Astrocyte of the spinal cord (primary cell): Measurements from ENCODE around the gene RAP1GDS1.

Experiments used
- DNase-seq: peaks from one replicate; pipeline ENCODE4 v3.0.0; 2011; ENCODE audit warnings: low read depth, low spot score
- H3K4me3 ChIP-seq: 2 replicates; pipeline ENCODE4 v1.5.1; 2011; ENCODE audit warnings: low read depth, mild to moderate bottlenecking, low read length, moderate library complexity
- CTCF ChIP-seq: IDR thresholded peaks from 2 replicates; pipeline ENCODE4 v1.5.1; 2012; ENCODE audit warnings: low read depth, mild to moderate bottlenecking, low read length, inconsistent platforms
- in situ Hi-C: cut with HindIII; loops from 2 replicates; pipeline ENCODE4 v1.10.0; 2017; ENCODE audit warnings: low sequenced_read_pairs

The RAP1GDS1 gene

GRCh38 chr4:98300706-98301105 lies 39.5 kb downstream of the RAP1GDS1 start:
- H3K4me3 ChIP-seq, result no peak overlapping the region
- TF ChIP-seq CTCF, result no peak
- in situ Hi-C loops, result no loop called here
- DNase-seq, result no peak

GRCh38 chr4:98305576-98305975 lies 44.4 kb downstream of the RAP1GDS1 start:
- DNase-seq, result no peak
- H3K4me3 ChIP-seq, result no peak overlapping the region
- TF ChIP-seq CTCF, result no peak
- in situ Hi-C loops, result no loop called here

GRCh38 chr4:98310867-98311266 lies 49.7 kb downstream of the RAP1GDS1 start:
- in situ Hi-C loops, result no loop called here
- no peak overlapping the region for H3K4me3 ChIP-seq
- TF ChIP-seq CTCF, result no peak
- no peak for DNase-seq

GRCh38 chr4:98311656-98312055 lies 50.5 kb downstream of the RAP1GDS1 start:
- H3K4me3 ChIP-seq, result no peak overlapping the region
- in situ Hi-C loops, result no loop called here
- no peak for TF ChIP-seq CTCF
- DNase-seq, result no peak

GRCh38 chr4:98314791-98315565 lies 53.8 kb downstream of the RAP1GDS1 start:
- TF ChIP-seq CTCF, result no peak
- in situ Hi-C loops, result no loop called here
- H3K4me3 ChIP-seq, result no peak overlapping the region
- peak; percentile 31 for DNase-seq

- no peak overlapping the region for H3K4me3 ChIP-seq
- DNase-seq, result no peak
- TF ChIP-seq CTCF, result no peak
- in situ Hi-C loops, result no loop called here
These were observed 57.3 kb downstream of the RAP1GDS1 start for GRCh38 chr4:98318521-98318920.
